Trophoblast cell (in vitro differentiated cells and primary cell): ENCODE results near the gene HOXB3.

ENCODE experiments used
- DNase-seq, 2 donors: peaks; one replicate each; pipeline ENCODE4 v3.0.0-alpha.2; 2016
- H2AFZ ChIP-seq: 2 replicates; pipeline ENCODE4 v1.6.1; 2013; ENCODE audit warnings: low read length, moderate library complexity, mild to moderate bottlenecking; ENCODE audit not compliant: insufficient read depth, poor library complexity
- H2AK5ac ChIP-seq: 2 replicates; pipeline ENCODE4 v1.6.1; 2013; ENCODE audit warnings: mild to moderate bottlenecking, low read length
- H2BK120ac ChIP-seq: 2 replicates; pipeline ENCODE4 v1.6.1; 2013; ENCODE audit warnings: low read length, mild to moderate bottlenecking, moderate library complexity; ENCODE audit not compliant: insufficient read depth, poor library complexity
- H2BK12ac ChIP-seq: 2 replicates; pipeline ENCODE4 v1.6.1; 2013; ENCODE audit warnings: mild to moderate bottlenecking, low read length, moderate library complexity
- H2BK5ac ChIP-seq: 2 replicates; pipeline ENCODE4 v1.6.1; 2013; ENCODE audit warnings: low read length, low read depth, moderate library complexity, mild to moderate bottlenecking; ENCODE audit not compliant: poor library complexity
- H3K14ac ChIP-seq: 2 replicates; pipeline ENCODE4 v1.6.1; 2013; ENCODE audit warnings: mild to moderate bottlenecking, low read length
- H3K18ac ChIP-seq: 2 replicates; pipeline ENCODE4 v1.6.1; 2013; ENCODE audit warnings: mild to moderate bottlenecking, low read length
- H3K23ac ChIP-seq: 2 replicates; pipeline ENCODE4 v1.6.1; 2013; ENCODE audit warnings: low read length
- H3K27ac ChIP-seq: 2 replicates; pipeline ENCODE4 v1.5.1; 2013; ENCODE audit warnings: low read depth, mild to moderate bottlenecking, inconsistent platforms, low read length, moderate library complexity
- H3K27me3 ChIP-seq: 2 replicates; pipeline ENCODE4 v1.6.1; 2013; ENCODE audit warnings: inconsistent platforms, mild to moderate bottlenecking, low read length, moderate library complexity; ENCODE audit not compliant: insufficient read depth
- H3K36me3 ChIP-seq, 2 experiments: 1 replicate in 1 of 2; 2 replicates in 1 of 2; pipeline ENCODE4 v1.6.1; 2013; ENCODE audit warnings: low read length in 2 of 2, mild to moderate bottlenecking in 2 of 2, moderate library complexity in 1 of 2; ENCODE audit not compliant: insufficient read depth in 2 of 2, control insufficient read depth in 1 of 2
- H3K4ac ChIP-seq: 2 replicates; pipeline ENCODE4 v1.6.1; 2013; ENCODE audit warnings: low read depth, mild to moderate bottlenecking, low read length, moderate library complexity
- H3K4me1 ChIP-seq, 2 experiments: 1 replicate in 1 of 2; 2 replicates in 1 of 2; pipeline ENCODE4 v1.6.1; 2013; ENCODE audit warnings: low read length in 2 of 2, mild to moderate bottlenecking in 2 of 2, moderate library complexity in 1 of 2; ENCODE audit not compliant: insufficient read depth in 2 of 2, control insufficient read depth in 1 of 2
- H3K4me2 ChIP-seq: 2 replicates; pipeline ENCODE4 v1.6.1; 2013; ENCODE audit warnings: inconsistent platforms, mild to moderate bottlenecking, low read length, moderate library complexity
- H3K4me3 ChIP-seq: 2 replicates; pipeline ENCODE4 v1.5.1; 2013; ENCODE audit warnings: mild to moderate bottlenecking, low read depth, low read length, inconsistent platforms
- H3K79me1 ChIP-seq: one replicate; pipeline ENCODE4 v1.6.1; 2013; ENCODE audit warnings: low read length
- H3K79me2 ChIP-seq: 2 replicates; pipeline ENCODE4 v1.6.1; 2013; ENCODE audit warnings: low read length, mild to moderate bottlenecking; ENCODE audit not compliant: control insufficient read depth, insufficient read depth, poor library complexity
- H3K9ac ChIP-seq: 2 replicates; pipeline ENCODE4 v1.6.1; 2013; ENCODE audit warnings: mild to moderate bottlenecking, low read length
- H3K9me3 ChIP-seq: 2 replicates; pipeline ENCODE4 v1.6.1; 2013; ENCODE audit warnings: low read depth, mild to moderate bottlenecking, control low read depth, inconsistent platforms, low read length; ENCODE audit not compliant: insufficient read depth
- H4K12ac ChIP-seq: 2 replicates; pipeline ENCODE4 v1.6.1; 2013; ENCODE audit warnings: low read depth, mild to moderate bottlenecking, low read length, moderate library complexity
- H4K8ac ChIP-seq: 2 replicates; pipeline ENCODE4 v1.6.1; 2013; ENCODE audit warnings: low read depth, mild to moderate bottlenecking, low read length, moderate library complexity
- H4K91ac ChIP-seq: one replicate; pipeline ENCODE4 v1.6.1; 2013; ENCODE audit warnings: low read depth, mild to moderate bottlenecking, low read length, moderate library complexity
- WGBS: extraction: QIAGEN DNeasy Blood & Tissue Kit; methylation state at CpG from one replicate; pipeline ENCODE4 v1.1.7; 2013; ENCODE audit warnings: missing lambda C conversion rate; ENCODE audit not compliant: insufficient read length, insufficient coverage; ENCODE audit errors: extremely low coverage; 5-methylcytosine and 5-hydroxymethylcytosine counted together

HOXB3 gene

GRCh38 chr17:48527547-48527932, 62.5 kb downstream of the HOXB3 start:
- Histone ChIP-seq H3K79me2 (no peaks in the 10 kb centered on the region), H3K14ac (peak overlapping the region; percentile 63), H3K4ac (peak overlapping the region; percentile 26), H4K12ac (peak overlapping the region; percentile 14), H3K27ac (peak overlapping the region; percentile 73), H3K4me3 (no peak overlapping the region), H3K4me1 (peaks cover 28 to 35% of the 10 kb centered on the region in 2 experiments), H2AK5ac (no peak overlapping the region), H3K18ac (peak overlapping the region; percentile 35), H2BK5ac (peak overlapping the region; percentile 68), H3K9ac (no peak overlapping the region), H3K23ac (no peak overlapping the region), H4K91ac (peak overlapping the region; percentile 91), H3K36me3 (no peaks in the 10 kb centered on the region), H4K8ac (peak overlapping the region; percentile 78), H2BK120ac (peak overlapping the region; percentile 67), H3K4me2 (peak overlapping the region; percentile 46), H3K79me1 (peaks cover 29% of the 10 kb centered on the region), H2AFZ (no peak overlapping the region), H3K27me3 (no peaks in the 10 kb centered on the region), H2BK12ac (peak overlapping the region; percentile 94), H3K9me3 (no peaks in the 10 kb centered on the region)
- no CpG with 5 or more reads among the region's 14 CpGs for WGBS
- no peak for DNase-seq

- H2BK12ac ChIP-seq = peak overlapping the region; percentile 94
- H3K4me1 ChIP-seq = peaks cover 31 to 39% of the 10 kb centered on the region in 2 experiments
- H4K12ac ChIP-seq = peak overlapping the region; percentile 48
- peak overlapping the region; percentile 68 for H2BK5ac ChIP-seq
- peak overlapping the region; percentile 62 for H3K18ac ChIP-seq
- H3K27me3 ChIP-seq = no peaks in the 10 kb centered on the region
- no peak overlapping the region for H3K4me3 ChIP-seq
- no peaks in the 10 kb centered on the region for H3K79me2 ChIP-seq
- H2AK5ac ChIP-seq = no peak overlapping the region
- WGBS = no CpG with 5 or more reads among the region's 59 CpGs
- peaks cover 29% of the 10 kb centered on the region for H3K79me1 ChIP-seq
- peak overlapping the region; percentile 63 for H3K14ac ChIP-seq
- DNase-seq = no peak
- H3K4me2 ChIP-seq = peak overlapping the region; percentile 46
- no peak overlapping the region for H3K23ac ChIP-seq
- H3K4ac ChIP-seq = peak overlapping the region; percentile 59
- H3K9me3 ChIP-seq = no peaks in the 10 kb centered on the region
- peak overlapping the region; percentile 73 for H3K27ac ChIP-seq
- peak overlapping the region; percentile 64 for H2AFZ ChIP-seq
- no peak overlapping the region for H3K9ac ChIP-seq
- peak overlapping the region; percentile 91 for H4K91ac ChIP-seq
- H4K8ac ChIP-seq = peak overlapping the region; percentile 87
- H2BK120ac ChIP-seq = peak overlapping the region; percentile 68
- H3K36me3 ChIP-seq = no peaks in the 10 kb centered on the region
Measured at GRCh38 chr17:48526608-48527546, 63.2 kb downstream of the HOXB3 start.

- Histone ChIP-seq H3K4me2 (no peak overlapping the region), H3K27me3 (no peaks in the 10 kb centered on the region), H4K12ac (no peak overlapping the region), H3K4ac (no peak overlapping the region), H3K23ac (no peak overlapping the region), H3K9me3 (no peaks in the 10 kb centered on the region), H2BK12ac (no peak overlapping the region), H4K91ac (no peak overlapping the region), H3K4me1 (peaks cover 13 to 19% of the 10 kb centered on the region in 2 experiments), H3K79me2 (no peaks in the 10 kb centered on the region), H3K18ac (no peak overlapping the region), H3K4me3 (no peak overlapping the region), H3K36me3 (no peaks in the 10 kb centered on the region), H3K14ac (no peak overlapping the region), H2BK120ac (no peak overlapping the region), H2AK5ac (no peak overlapping the region), H3K27ac (no peak overlapping the region), H2AFZ (no peak overlapping the region), H3K9ac (no peak overlapping the region), H2BK5ac (no peak overlapping the region), H3K79me1 (peaks cover 12% of the 10 kb centered on the region), H4K8ac (no peak overlapping the region)
- no peak for DNase-seq
- no CpG with 5 or more reads among the region's 6 CpGs for WGBS
Measured at GRCh38 chr17:48523010-48523409, 67.0 kb downstream of the HOXB3 start.

GRCh38 chr17:48522031-48522653, 67.9 kb downstream of the HOXB3 start:
- H3K4me3 ChIP-seq = no peak overlapping the region
- H3K9me3 ChIP-seq = no peaks in the 10 kb centered on the region
- H2BK12ac ChIP-seq = no peak overlapping the region
- peak overlapping the region; percentile 9 for H3K18ac ChIP-seq
- H2BK120ac ChIP-seq = no peak overlapping the region
- no peaks in the 10 kb centered on the region for H3K79me2 ChIP-seq
- H3K4me1 ChIP-seq = peaks cover 6 to 12% of the 10 kb centered on the region in 2 experiments
- H3K27ac ChIP-seq = no peak overlapping the region
- H4K12ac ChIP-seq = no peak overlapping the region
- H3K9ac ChIP-seq = no peak overlapping the region
- no peak overlapping the region for H2AK5ac ChIP-seq
- no peaks in the 10 kb centered on the region for H3K36me3 ChIP-seq
- DNase-seq = no peak
- H3K14ac ChIP-seq = no peak overlapping the region
- no peaks in the 10 kb centered on the region for H3K27me3 ChIP-seq
- WGBS = no CpG with 5 or more reads among the region's 8 CpGs
- no peak overlapping the region for H2AFZ ChIP-seq
- H3K23ac ChIP-seq = no peak overlapping the region
- no peak overlapping the region for H3K4ac ChIP-seq
- H4K91ac ChIP-seq = no peak overlapping the region
- H3K4me2 ChIP-seq = no peak overlapping the region
- H4K8ac ChIP-seq = no peak overlapping the region
- H3K79me1 ChIP-seq = peaks cover 5% of the 10 kb centered on the region
- no peak overlapping the region for H2BK5ac ChIP-seq
